Measurements from ENCODE around the gene PUSL1. TPM values are rescaled to one million over a fixed set of nuclear protein-coding genes. Genes with fewer than 3 reads are reported as not detected.

Gene PUSL1
- total RNA-seq, 1 experiment from 2014 or later = 38.0 TPM

GRCh38 chr1:1329304-1330210, 21.2 kb downstream of the PUSL1 start:
- Histone ChIP-seq H2BK20ac (ENCODE audit: low read depth, low read length, poor library complexity, severe bottlenecking) (no peak overlapping the region), H2AFZ (ENCODE audit: low read length) (no peak overlapping the region), H3K4me2 (ENCODE audit: insufficient read depth, insufficient read length, low read length) (no peak overlapping the region), H4K20me1 (ENCODE audit: control insufficient read depth, insufficient read depth, insufficient read length) (no peaks in the 10 kb centered on the region), H2BK5ac (ENCODE audit: insufficient read length, low read length) (no peak overlapping the region), H2BK15ac (ENCODE audit: low read depth, low read length) (no peak overlapping the region), H3K9me3 (ENCODE audit: control insufficient read depth, low read depth, low read length) (no peaks in the 10 kb centered on the region), H3K23me2 (ENCODE audit: insufficient read length, low read depth, low read length, poor library complexity, severe bottlenecking) (peaks cover 4% of the 10 kb centered on the region), H3K23ac (ENCODE audit: insufficient read length, low read depth, low read length) (no peak overlapping the region), H3K14ac (ENCODE audit: insufficient read depth, low read length) (no peak overlapping the region), H3K27ac (ENCODE audit: insufficient read length, low read depth, low read length) (no peak overlapping the region), H3K4ac (ENCODE audit: low read depth, low read length) (no peak overlapping the region), H3K9ac (ENCODE audit: extremely low read depth, insufficient read length, low read length) (no peak overlapping the region), H3K79me2 (ENCODE audit: insufficient read depth, low read length) (no peaks in the 10 kb centered on the region; the same call in 1 of the 2 replicates), H4K8ac (replicated peaks; ENCODE audit: insufficient read length, low read depth, low read length) (no peak overlapping the region), H3K18ac (ENCODE audit: insufficient read length, low read depth, low read length) (no peak overlapping the region), H3K79me1 (ENCODE audit: insufficient read depth, low read depth, low read length, poor library complexity, severe bottlenecking) (no peaks in the 10 kb centered on the region), H3K56ac (ENCODE audit: insufficient read length, low read depth, low read length) (no peak overlapping the region), H2BK12ac (ENCODE audit: insufficient read length, low read depth, low read length) (no peak overlapping the region), H3K27me3 (ENCODE audit: insufficient read depth, low read length) (no peaks in the 10 kb centered on the region), H2AK5ac (ENCODE audit: insufficient read length, low read length) (no peak overlapping the region), H2BK120ac (ENCODE audit: low read depth, low read length, poor library complexity, severe bottlenecking) (no peak overlapping the region), H3K4me1 (ENCODE audit: insufficient read depth, low read length) (no peaks in the 10 kb centered on the region), H3T11ph (ENCODE audit: low read length) (no peak overlapping the region), H4K5ac (ENCODE audit: insufficient read length, low read depth, low read length) (no peak overlapping the region), H4K91ac (ENCODE audit: insufficient read length, low read depth, low read length) (no peak overlapping the region)
- no CpG with 5 or more reads among the region's 58 CpGs for WGBS (ENCODE audit: extremely low coverage, insufficient read length, low lambda C conversion rate)
- Mint-ChIP-seq H3K27me3 (ENCODE audit: low read depth) (peaks cover 1% of the 10 kb centered on the region; the same call in 1 of the 2 replicates), H3K27ac (peak overlapping the region in 1 of 3 experiments; percentile 77; a peak in 2 of 7 replicates), H3K9me3 (no peaks in the 10 kb centered on the region), H3K4me3 (no peak overlapping the region; a peak in 1 of 5 replicates), H3K4me1 (no peaks in the 10 kb centered on the region), H3K36me3 (ENCODE audit: insufficient read depth in 1 of 3, low read depth in 3 of 3) (peaks cover 0 to 2% (median 0%) of the 10 kb centered on the region in 3 experiments; a peak in 2 of 7 replicates)
- TF ChIP-seq, protein P1, sequence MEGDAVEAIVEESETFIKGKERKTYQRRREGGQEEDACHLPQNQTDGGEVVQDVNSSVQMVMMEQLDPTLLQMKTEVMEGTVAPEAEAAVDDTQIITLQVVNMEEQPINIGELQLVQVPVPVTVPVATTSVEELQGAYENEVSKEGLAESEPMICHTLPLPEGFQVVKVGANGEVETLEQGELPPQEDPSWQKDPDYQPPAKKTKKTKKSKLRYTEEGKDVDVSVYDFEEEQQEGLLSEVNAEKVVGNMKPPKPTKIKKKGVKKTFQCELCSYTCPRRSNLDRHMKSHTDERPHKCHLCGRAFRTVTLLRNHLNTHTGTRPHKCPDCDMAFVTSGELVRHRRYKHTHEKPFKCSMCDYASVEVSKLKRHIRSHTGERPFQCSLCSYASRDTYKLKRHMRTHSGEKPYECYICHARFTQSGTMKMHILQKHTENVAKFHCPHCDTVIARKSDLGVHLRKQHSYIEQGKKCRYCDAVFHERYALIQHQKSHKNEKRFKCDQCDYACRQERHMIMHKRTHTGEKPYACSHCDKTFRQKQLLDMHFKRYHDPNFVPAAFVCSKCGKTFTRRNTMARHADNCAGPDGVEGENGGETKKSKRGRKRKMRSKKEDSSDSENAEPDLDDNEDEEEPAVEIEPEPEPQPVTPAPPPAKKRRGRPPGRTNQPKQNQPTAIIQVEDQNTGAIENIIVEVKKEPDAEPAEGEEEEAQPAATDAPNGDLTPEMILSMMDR (conservative IDR thresholded peaks at IDR 0.05) = no peak
- DNase-seq = no peak

All from H9 (cell line).